GM21360 (cell line): ENCODE results near the gene HSP90AA1.

Source experiments
- ATAC-seq: cut with Tn5 transposase; IDR thresholded peaks from one replicate; pipeline ENCODE4 v1.9.1; 2021; ENCODE audit warnings: mild to moderate bottlenecking, moderate library complexity; ENCODE audit not compliant: unreplicated experiment

The HSP90AA1 gene

GRCh38 chr14:102044566-102044965 is 42.3 kb downstream of the HSP90AA1 start:
- no peak for ATAC-seq

- ATAC-seq, result no peak
Observed at GRCh38 chr14:102043251-102044025, 43.4 kb downstream of the HSP90AA1 start.

GRCh38 chr14:102042699-102043098 is 44.1 kb downstream of the HSP90AA1 start:
- no peak for ATAC-seq

- ATAC-seq, result no peak
Observed at GRCh38 chr14:102040153-102040552, 46.7 kb downstream of the HSP90AA1 start.

GRCh38 chr14:102039157-102039556 is 47.7 kb downstream of the HSP90AA1 start:
- ATAC-seq, result no peak

- no peak for ATAC-seq
Observed at GRCh38 chr14:102037686-102038085, 49.2 kb downstream of the HSP90AA1 start.

- ATAC-seq, result no peak
Observed at GRCh38 chr14:102035914-102036313, 50.9 kb downstream of the HSP90AA1 start.

GRCh38 chr14:102034301-102034700 is 52.5 kb downstream of the HSP90AA1 start:
- no peak for ATAC-seq

GRCh38 chr14:102033241-102033640 is 53.6 kb downstream of the HSP90AA1 start:
- no peak for ATAC-seq
